GM19328 (cell line): Measurements from ENCODE around the gene CDH5.

Source experiments
- ATAC-seq: cut with Tn5 transposase; IDR thresholded peaks from one replicate; pipeline ENCODE4 v1.9.1; 2021; ENCODE audit warnings: mild to moderate bottlenecking, moderate library complexity; ENCODE audit not compliant: unreplicated experiment

The CDH5 gene

GRCh38 chr16:66354034-66354909 is 12.2 kb upstream of the CDH5 start:
- no peak for ATAC-seq

DNA sequence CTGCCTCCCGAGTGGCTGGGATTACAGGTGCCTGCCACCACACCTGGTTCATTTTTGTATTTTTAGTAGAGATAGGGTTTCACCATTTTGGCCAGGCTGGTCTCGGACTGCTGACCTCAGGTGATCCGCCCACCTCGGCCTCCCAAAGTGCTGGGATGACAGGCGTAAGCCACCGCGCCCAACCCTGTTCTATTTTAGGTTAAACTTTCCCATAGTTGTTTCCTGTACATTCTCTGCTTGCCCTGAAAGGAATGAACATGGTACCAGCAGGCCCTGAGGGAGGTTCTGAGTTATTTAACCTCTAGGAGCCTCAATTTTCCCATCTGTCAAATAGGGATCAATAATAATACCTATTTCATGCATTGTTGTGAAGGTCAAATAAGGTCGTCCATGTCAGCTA is 11.0 kb upstream of the CDH5 start:
- no peak for ATAC-seq

DNA sequence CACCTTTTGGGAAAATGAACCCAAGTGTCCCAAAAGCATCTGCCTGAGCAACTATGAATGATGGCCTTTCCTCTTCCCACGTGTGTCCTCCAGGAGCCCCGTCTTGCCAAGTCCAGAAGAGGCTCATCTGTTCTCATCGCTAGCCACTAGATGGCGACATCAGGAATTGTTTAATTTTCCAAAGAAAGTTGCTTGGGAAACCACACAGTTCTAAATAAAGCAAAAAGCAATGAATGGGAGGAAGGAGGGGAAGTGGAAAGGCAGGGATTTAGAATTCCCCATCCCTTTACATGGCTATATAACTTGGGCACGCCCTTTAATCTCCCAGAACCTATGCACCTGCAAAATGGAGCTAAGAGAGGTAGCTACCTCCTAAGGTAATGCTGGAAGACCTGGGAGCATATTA is 9.0 kb upstream of the CDH5 start:
- no peak for ATAC-seq

GRCh38 chr16:66358231-66358630 is 8.3 kb upstream of the CDH5 start:
- ATAC-seq = no peak

- no peak for ATAC-seq
These were observed 7.5 kb upstream of the CDH5 start for GRCh38 chr16:66359012-66359411.

- ATAC-seq = no peak
These were observed 6.5 kb upstream of the CDH5 start for GRCh38 chr16:66359811-66360608.

DNA sequence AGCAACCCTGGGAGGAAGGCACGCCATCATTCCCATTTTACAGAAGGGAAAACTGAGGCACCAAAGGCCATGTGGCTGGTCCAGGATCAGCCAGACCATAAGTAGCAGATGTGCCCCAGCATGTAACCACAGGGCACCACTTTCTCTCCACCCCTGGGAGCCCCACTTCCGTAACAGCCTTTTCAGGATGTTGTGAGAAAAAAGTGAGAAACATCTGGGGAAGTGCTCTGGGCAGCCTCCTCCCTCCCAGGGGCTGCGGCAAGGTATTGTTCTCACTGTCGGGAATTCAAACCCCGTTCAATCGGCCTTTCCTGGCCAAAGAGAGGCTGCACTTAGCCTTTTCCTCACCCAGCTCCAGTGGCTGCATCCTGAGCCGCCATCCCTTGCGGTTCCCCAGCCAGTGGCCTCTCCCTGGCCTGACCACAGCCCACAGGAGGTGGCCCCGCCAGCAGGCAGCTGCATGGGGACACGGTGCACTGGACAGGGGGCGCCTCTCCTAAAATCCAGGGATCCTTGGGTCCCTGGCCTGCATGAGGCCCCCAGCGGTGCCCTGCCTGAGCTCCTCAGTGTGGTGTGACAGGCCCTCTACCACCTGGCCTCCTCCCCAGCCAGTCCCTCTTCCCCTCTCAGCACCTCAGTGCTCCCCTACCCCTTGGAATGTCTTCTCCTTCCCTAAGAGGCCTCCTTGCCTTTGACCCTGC is 5.7 kb upstream of the CDH5 start:
- no peak for ATAC-seq

DNA sequence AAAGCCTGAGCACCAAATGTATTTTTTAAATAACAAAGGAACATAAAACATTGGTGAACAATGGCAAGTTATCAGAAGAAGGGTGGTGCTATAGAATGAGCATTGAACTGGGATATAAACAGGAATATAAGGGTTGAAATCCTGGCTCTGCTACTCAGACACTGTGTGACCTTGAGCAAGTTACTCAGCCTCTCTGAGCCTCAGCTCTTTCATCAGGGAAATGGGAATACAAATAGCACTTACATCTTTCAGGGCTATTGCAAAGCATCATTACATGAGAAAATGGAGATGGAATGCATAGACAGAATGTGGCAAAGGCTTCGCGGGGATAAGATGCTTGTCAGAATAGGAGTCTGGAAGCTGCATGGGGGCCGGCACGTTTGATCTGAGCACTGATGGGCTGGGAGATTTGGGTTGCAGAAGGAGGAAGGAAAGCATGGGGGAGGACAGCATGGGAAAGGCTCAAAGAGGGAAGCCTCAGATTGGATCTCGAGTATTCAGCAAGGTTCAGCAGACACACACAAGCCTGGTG is 4.8 kb upstream of the CDH5 start:
- ATAC-seq = no peak

- ATAC-seq = no peak
These were observed 3.2 kb upstream of the CDH5 start for GRCh38 chr16:66363211-66363777.

DNA sequence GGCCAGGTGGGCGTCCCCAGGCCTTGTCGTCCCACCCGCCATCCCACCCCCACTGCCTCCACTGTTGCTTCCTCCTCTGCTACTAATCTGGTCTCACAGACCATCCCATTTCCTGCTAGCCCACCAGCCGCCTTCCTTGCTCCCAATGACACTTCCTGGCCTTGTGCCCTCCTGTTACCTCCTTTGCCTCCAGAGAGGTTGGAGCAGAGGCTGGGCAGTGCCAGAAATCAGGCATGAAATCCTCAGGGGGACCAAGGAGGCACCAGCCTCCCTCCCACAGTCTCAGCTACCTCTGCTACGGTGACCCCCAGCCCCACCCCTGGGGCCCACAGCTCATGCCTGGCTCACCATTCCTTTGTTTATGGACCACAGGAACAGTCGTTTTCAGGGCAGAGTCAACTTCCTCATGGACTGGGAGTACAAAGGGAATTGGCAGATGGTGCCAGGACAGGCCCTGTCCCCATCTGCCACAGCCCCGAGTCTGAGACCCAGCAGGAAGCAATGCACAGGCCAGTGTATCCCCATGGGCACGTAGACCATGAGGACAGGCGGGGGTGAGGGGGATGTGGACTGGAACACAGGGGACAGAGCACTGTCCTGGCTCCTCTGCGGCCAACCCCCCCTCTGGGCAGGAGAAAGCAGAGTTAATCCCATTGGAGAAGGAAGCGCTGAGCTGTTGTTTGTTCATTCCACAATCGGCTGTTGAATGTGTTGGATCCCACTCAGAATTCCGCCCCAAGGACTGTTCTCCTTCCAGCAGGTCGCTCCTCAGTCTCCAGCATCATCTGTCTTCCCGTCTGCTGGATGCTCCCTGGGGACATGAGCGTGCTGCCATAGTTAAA is 2.2 kb upstream of the CDH5 start:
- no peak for ATAC-seq

DNA sequence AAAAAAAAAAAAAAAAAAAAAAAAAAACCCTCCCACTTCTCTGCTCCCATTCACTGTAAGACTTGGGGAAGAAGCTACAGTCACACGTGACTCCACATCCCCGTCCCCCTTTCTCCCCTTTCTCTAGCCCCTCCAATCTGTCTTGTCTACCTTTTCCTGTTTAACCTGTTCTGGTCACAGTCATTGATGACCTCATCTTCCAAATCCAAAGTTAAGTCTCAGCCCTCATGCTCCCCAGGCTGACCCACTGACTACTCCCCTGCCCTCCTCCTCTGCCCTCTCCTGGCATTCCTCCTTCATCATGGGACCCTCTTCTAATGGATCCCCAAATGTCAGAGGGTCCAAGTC is 1.6 kb upstream of the CDH5 start:
- no peak for ATAC-seq

DNA sequence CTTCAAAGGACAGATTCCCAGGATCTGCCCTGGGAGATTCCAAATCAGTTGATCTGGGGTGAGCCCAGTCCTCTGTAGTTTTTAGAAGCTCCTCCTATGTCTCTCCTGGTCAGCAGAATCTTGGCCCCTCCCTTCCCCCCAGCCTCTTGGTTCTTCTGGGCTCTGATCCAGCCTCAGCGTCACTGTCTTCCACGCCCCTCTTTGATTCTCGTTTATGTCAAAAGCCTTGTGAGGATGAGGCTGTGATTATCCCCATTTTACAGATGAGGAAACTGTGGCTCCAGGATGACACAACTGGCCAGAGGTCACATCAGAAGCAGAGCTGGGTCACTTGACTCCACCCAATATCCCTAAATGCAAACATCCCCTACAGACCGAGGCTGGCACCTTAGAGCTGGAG is 840 bp upstream of the CDH5 start:
- ATAC-seq = no peak

GRCh38 chr16:66367968-66368891 is 1.7 kb downstream of the CDH5 start:
- ATAC-seq = no peak

DNA sequence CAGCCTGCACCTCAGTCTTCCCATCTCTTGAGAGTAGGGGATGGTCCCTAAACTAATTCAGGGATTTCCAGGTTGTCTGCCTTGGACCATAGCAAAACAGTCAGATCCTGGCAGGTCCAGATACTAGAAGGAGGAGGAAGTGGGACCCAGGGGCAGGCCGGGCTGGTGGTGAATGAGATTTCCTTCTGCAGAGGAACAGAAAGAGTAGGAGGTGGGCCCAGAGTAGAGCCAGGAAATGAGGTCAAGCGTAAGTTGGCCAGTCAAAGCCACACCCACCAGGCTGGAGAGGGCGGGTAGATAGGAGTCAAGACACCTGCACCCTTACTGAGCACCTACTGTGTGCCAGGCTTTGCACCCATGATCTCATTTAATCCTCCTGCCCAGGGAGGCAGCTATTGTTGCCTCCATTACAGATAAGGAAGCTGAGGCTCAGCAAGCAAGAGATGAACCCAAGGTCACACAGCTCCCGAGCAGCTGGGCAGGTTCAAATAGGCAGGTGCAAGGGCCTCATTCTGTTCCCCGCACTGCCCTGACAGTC is 2.6 kb downstream of the CDH5 start:
- peak; percentile 64 for ATAC-seq

GRCh38 chr16:66370786-66371684 is 4.5 kb downstream of the CDH5 start:
- no peak for ATAC-seq

DNA sequence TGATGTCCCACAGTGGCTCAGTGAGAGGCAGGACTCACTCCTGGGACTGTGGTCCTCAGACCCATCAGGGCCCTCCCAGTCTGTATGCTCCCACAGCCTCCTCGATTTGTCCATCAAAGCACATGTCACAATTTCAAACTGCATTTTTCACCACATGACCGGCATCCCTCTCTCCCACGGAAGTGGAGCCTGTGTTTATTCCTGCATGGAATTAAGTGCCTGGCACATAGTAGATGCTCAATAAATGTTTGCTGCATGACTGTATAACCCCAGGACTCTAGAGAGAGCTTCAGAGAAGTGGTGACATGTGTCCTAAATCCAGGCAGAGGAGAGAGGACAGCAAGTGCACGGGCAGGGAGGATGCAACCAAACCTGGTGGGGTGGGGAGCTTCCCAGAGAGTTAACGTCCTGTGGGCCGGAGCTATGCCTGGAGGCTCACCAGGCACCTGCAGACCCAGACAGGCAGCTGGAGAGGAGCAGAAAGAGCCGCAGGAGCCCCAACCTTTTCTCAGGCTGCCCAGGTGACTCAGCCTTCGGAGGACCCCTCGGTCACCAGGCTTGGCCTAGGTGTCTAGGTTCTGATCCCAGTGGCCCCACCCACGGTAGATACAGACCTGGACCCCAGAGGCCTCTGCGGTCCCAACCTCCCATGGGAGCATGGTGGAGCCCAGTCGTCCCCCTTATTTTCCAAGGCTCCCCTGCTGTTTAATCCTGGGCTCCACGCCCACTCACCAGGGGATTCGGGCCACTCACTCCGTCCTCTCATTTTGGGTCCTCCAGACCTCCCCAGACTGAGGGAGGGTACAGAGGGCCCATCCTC is 5.8 kb downstream of the CDH5 start:
- ATAC-seq = no peak

DNA sequence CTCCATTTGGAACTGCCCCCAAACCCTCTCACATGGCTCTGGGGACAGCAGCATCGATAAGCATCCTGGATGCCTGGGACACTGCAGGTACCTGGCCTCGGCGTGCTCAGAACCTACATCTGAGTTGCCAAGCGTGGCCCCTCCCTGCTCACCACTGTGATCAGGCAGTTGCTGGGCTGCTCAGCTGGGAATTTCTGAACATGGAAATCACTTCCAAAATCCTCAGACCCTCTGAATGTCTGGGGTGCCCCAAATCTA is 6.3 kb downstream of the CDH5 start:
- no peak for ATAC-seq
